Parathyroid adenoma (tissue), 2 donors: ENCODE results near the gene SERINC3.

ENCODE experiments used
- H2AFZ ChIP-seq: fragments of 300-600 bp; sonication (generic); one replicate; pipeline ENCODE4 v1.7.0; 2017; ENCODE audit warnings: antibody characterized with exemption, mild to moderate bottlenecking
- H3K27ac ChIP-seq: fragments of 300-600 bp; sonication (generic); one replicate; pipeline ENCODE4 v1.7.0; 2017
- H3K27me3 ChIP-seq: fragments of 300-600 bp; sonication (generic); one replicate; pipeline ENCODE4 v1.7.0; 2017; ENCODE audit warnings: low read length; ENCODE audit not compliant: control insufficient read depth, insufficient read depth
- H3K36me3 ChIP-seq: fragments of 300-600 bp; sonication (generic); one replicate; pipeline ENCODE4 v1.7.0; 2017; ENCODE audit warnings: low read length; ENCODE audit not compliant: control insufficient read depth, insufficient read depth
- H3K4me1 ChIP-seq: fragments of 300-600 bp; sonication (generic); one replicate; pipeline ENCODE4 v1.7.0; 2017; ENCODE audit warnings: control low read depth
- H3K4me2 ChIP-seq: fragments of 300-600 bp; sonication (generic); one replicate; pipeline ENCODE4 v1.7.0; 2017; ENCODE audit warnings: low read length
- H3K4me3 ChIP-seq: fragments of 300-600 bp; sonication (generic); one replicate; pipeline ENCODE4 v1.7.0; 2017; ENCODE audit warnings: low read depth, low read length
- H3K79me2 ChIP-seq: fragments of 300-600 bp; sonication (generic); one replicate; pipeline ENCODE4 v1.7.0; 2017; ENCODE audit warnings: control low read depth
- H3K9ac ChIP-seq: fragments of 300-600 bp; sonication (generic); one replicate; pipeline ENCODE4 v1.7.0; 2017; ENCODE audit warnings: mild to moderate bottlenecking
- H3K9me3 ChIP-seq: fragments of 300-600 bp; sonication (generic); one replicate; pipeline ENCODE4 v1.7.0; 2017; ENCODE audit warnings: low read length; ENCODE audit not compliant: control insufficient read depth
- CTCF ChIP-seq: fragments of 300-600 bp; sonication (generic); IDR thresholded peaks from one replicate; pipeline ENCODE4 v1.7.0; 2017; ENCODE audit warnings: antibody characterized with exemption, mild to moderate bottlenecking
- donor health status: primary hyperparathyroidism.

Gene SERINC3

DNA sequence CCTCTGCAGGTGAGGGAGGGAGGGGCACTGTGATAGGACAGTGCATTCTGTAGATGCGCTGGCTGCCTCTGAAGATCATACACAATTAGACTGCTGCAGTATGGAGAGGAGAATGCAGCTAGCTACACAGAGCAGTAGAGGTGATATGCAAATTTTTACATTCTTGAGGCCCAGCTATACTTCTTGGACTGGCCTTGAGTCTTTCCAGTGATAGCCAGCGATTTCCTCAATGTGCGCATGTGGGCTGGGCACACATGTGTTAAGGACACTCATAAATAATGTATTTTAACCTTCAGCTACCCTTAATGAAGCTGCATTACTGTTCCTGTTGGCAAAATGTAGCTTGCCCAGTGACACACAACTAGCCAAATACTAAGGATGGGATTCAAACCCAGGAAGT lies 27.2 kb downstream of the SERINC3 start:
- no peaks in the 10 kb centered on the region for H3K27me3 ChIP-seq
- H3K4me2 ChIP-seq = no peak overlapping the region
- no peaks in the 10 kb centered on the region for H3K79me2 ChIP-seq
- H3K27ac ChIP-seq = no peak overlapping the region
- TF ChIP-seq CTCF = no peak
- H3K36me3 ChIP-seq = no peaks in the 10 kb centered on the region
- no peak overlapping the region for H2AFZ ChIP-seq
- peaks cover 4% of the 10 kb centered on the region for H3K4me1 ChIP-seq
- no peak overlapping the region for H3K4me3 ChIP-seq
- H3K9me3 ChIP-seq = no peaks in the 10 kb centered on the region
- no peak overlapping the region for H3K9ac ChIP-seq

- H3K4me3 ChIP-seq = no peak overlapping the region
- no peak for TF ChIP-seq CTCF
- H3K9ac ChIP-seq = no peak overlapping the region
- no peaks in the 10 kb centered on the region for H3K79me2 ChIP-seq
- H3K36me3 ChIP-seq = no peaks in the 10 kb centered on the region
- H3K27me3 ChIP-seq = no peaks in the 10 kb centered on the region
- H3K27ac ChIP-seq = no peak overlapping the region
- no peaks in the 10 kb centered on the region for H3K9me3 ChIP-seq
- H2AFZ ChIP-seq = no peak overlapping the region
- H3K4me2 ChIP-seq = no peak overlapping the region
- H3K4me1 ChIP-seq = peaks cover 4% of the 10 kb centered on the region
Observed at GRCh38 chr20:44494266-44494665, 27.6 kb downstream of the SERINC3 start.

DNA sequence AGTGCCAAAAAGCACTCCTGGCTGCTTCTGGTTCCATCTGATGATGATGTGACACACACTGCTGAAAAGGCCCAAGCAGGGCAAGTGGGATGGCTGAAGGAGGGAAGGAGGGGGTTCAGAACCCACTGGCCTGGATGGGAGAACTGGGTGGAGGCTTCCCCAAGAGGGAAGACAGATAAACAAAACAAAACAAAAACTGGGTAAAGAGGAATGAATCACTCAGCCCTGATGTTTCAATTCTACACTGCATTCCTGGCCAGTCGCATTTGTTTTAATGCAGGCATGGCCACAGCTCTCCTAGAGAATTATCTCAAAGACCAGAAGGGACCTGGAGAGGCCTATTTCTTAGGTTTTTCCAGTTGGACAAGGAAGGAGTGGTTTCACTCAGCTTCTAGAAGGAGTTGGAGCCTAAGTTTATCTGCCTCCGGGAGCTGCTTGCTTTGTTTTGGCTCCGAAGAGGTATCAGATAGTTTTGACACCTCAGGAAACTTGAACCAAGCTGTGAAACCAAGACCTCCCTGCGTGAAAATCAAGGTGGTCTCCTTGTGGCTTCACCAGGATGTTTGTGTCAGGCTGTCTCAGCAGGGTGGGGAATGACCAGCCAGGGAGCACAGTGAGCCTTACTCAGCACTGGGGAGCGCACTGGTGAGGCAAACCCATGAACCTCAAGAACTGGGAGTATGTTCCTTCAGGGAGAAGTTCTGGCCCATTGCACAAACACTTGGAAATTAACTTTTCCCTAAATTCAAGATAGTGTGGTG lies 30.1 kb downstream of the SERINC3 start:
- Histone ChIP-seq H3K4me2 (no peak overlapping the region), H3K9ac (no peak overlapping the region), H3K4me3 (no peak overlapping the region), H3K27me3 (no peaks in the 10 kb centered on the region), H2AFZ (no peak overlapping the region), H3K36me3 (no peaks in the 10 kb centered on the region), H3K27ac (no peak overlapping the region), H3K4me1 (peaks cover 4% of the 10 kb centered on the region), H3K79me2 (no peaks in the 10 kb centered on the region), H3K9me3 (no peaks in the 10 kb centered on the region)
- no peak for TF ChIP-seq CTCF

DNA sequence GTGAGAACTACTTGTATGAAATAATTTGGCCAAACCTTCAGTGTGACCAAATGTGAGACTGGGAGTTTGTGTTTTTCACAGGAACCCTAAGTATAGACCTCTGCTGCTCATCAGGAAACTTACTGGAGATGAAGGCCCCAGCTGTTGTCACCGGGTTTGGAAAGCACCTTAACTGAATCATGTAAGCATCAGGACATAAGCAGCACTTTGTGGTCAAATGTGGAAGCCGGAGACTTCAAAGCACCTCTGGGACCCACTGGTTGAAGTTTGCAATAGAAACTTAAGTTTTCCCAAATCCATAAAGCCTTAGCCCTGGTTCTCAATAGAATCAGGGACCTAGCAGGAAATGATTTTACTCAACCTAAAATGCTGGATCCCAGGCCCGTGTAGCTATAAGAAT lies 31.9 kb downstream of the SERINC3 start:
- H3K9ac ChIP-seq = no peak overlapping the region
- H3K9me3 ChIP-seq = no peaks in the 10 kb centered on the region
- no peak overlapping the region for H3K4me2 ChIP-seq
- H3K4me1 ChIP-seq = peaks cover 4% of the 10 kb centered on the region
- no peak for TF ChIP-seq CTCF
- H3K27ac ChIP-seq = no peak overlapping the region
- no peaks in the 10 kb centered on the region for H3K27me3 ChIP-seq
- peaks cover 2% of the 10 kb centered on the region for H3K79me2 ChIP-seq
- no peak overlapping the region for H2AFZ ChIP-seq
- no peaks in the 10 kb centered on the region for H3K36me3 ChIP-seq
- no peak overlapping the region for H3K4me3 ChIP-seq

DNA sequence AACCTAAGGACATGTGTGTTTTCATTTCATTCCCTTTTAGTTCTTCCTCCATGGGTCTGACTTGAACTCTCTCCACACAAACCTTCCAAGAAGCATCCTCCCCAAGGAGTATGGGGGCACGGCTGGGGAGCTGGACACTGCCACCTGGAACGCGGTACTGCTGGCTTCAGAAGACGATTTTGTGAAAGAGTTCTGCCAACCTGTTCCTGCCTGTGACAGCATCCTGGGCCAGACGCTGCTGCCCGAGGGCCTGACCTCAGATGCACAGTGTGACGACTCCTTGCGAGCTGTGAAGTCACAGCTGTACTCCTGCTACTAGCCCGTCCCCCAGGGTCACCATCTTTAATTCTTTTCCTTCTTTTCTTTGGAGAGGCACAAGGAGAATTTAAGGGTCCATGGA lies 32.6 kb downstream of the SERINC3 start:
- Histone ChIP-seq H3K9me3 (no peaks in the 10 kb centered on the region), H2AFZ (no peak overlapping the region), H3K4me3 (no peak overlapping the region), H3K79me2 (peaks cover 2% of the 10 kb centered on the region), H3K4me2 (no peak overlapping the region), H3K27me3 (no peaks in the 10 kb centered on the region), H3K36me3 (no peaks in the 10 kb centered on the region), H3K9ac (no peak overlapping the region), H3K4me1 (peaks cover 4% of the 10 kb centered on the region), H3K27ac (no peak overlapping the region)
- no peak for TF ChIP-seq CTCF
